ENCODE measurements around the gene PXYLP1.
A peak's percentile ranks its signal among the peaks of the same experiment; 100 is the strongest.
"Not testable (repeated sequence)": the region's sequence is repeated elsewhere in the genome, so short reads cannot be mapped to it uniquely, and the experiment has no call there.

The PXYLP1 gene

DNA sequence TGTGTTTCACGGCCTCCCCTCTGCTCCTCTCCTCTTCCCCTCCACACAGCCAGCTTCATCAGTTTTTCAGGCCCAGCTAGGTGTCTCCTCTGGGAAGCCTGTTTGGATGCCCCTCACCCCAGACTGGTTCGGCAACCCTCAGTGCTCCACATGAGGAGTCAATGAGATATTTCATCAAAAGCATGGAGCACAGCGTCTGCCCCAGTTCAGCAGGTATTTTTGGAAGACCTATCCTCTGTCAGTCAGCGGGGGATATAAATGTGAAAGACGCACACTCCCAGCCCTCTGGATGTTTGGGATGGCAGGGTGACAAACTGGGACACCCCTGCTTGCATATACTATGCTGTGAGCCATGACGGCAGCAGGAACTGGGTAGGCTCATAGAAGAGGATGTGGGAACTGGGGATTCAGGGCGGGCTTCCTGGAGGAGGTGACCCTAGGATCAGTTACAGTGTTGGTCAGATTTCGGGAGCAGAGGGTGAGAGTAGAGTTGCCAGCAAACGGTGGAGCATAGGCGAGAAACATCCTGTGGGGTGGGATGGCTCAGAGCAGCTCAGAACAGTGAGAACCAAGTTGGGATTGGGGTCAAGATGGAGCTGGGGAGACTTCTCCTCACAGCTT lies 42.9 kb downstream of the PXYLP1 start:
- no peak for DNase-seq

DNA sequence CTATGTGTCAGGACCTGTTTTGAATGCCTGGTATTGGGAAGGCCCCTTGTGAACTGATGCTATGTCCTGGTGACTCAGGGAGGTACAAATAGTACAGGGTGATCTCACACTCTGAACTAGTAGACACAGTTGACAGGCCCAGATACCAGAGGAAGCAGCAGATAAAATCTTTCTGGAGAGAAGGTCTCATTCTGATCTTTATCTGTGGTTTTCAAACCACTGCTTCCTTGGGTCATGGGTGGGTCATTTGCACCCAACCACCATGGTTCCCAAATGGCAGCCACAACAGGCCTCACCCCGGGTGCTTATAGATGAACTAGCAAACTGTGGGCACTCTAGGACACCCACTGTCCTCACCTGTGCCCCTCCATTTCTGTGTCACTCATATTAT lies 43.4 kb downstream of the PXYLP1 start:
- DNase-seq, result peak; percentile 23

DNA sequence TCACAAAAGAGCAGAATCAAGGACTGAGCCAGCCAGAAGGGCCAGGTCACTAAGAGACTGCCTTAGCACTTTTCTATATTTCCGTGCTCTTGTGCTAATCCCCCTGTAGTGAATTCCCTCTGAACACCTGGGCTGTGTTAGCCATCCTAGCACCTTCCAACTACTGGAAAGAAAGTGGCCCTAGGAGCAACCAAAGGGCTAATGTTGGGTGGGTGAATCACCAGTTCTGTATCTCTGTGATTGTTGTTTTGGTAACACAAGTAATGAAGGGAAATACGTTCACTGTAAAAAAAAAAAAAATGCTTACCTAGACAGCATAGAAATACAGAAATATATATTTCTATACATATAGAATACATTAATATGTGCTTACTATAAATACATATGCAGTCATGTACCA lies 43.9 kb downstream of the PXYLP1 start:
- no peak for DNase-seq

DNA sequence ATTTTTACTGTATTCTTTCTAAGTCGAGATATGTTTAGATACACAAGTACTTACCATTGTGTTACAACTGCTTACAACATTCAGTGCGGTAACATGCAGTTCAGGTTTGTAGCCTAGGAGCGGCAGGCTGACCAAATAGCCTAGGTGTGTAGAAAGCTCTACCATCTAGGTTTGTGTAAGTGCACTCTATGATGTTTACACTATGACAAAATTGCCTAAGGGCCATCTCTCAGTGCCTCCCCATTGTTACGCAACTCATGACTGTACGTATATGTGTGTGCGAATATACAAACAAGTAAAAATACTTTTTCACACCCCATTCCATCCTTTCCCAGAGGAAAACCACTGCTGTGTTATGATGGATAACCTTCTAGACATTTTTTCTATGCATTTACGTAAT lies 44.3 kb downstream of the PXYLP1 start:
- peak; percentile 11 for DNase-seq

DNA sequence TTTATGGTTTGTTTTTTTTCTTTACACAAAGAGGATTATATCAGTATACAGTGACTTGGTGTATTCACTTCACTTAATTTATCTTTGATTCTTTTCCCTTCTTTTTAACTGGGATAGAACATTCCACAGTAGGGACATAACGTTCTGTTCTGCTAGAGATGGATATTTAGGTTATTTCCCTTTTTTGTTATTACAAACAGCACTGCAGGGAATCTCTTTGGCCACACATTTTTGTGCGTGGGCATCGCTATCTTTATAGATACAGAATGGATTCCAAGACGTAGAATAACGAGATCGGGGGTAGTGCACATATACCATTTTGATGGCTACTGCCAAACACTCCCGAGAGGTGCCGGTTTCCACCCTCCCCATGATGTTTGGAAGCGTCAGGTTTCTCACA lies 44.8 kb downstream of the PXYLP1 start:
- DNase-seq, result no peak

DNA sequence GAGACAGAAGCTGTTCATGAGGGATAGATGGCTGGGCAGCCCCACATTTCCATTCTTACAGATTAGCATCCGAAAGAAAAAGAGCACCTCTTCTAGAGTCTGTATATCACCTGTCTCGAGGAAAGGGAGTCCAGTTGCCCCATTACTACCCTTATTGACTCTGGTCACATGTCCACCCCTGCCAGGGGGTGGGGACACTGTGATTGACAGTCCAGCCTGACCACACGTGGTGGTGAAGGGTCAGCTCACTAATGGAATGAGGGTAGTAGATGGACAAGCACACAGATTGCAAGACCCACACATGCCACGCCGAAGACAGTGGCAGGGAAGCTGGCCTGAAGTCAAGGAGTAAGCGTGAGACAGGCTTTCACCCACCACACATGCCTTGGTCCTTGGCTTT lies 45.8 kb downstream of the PXYLP1 start:
- DNase-seq, result no peak

DNA sequence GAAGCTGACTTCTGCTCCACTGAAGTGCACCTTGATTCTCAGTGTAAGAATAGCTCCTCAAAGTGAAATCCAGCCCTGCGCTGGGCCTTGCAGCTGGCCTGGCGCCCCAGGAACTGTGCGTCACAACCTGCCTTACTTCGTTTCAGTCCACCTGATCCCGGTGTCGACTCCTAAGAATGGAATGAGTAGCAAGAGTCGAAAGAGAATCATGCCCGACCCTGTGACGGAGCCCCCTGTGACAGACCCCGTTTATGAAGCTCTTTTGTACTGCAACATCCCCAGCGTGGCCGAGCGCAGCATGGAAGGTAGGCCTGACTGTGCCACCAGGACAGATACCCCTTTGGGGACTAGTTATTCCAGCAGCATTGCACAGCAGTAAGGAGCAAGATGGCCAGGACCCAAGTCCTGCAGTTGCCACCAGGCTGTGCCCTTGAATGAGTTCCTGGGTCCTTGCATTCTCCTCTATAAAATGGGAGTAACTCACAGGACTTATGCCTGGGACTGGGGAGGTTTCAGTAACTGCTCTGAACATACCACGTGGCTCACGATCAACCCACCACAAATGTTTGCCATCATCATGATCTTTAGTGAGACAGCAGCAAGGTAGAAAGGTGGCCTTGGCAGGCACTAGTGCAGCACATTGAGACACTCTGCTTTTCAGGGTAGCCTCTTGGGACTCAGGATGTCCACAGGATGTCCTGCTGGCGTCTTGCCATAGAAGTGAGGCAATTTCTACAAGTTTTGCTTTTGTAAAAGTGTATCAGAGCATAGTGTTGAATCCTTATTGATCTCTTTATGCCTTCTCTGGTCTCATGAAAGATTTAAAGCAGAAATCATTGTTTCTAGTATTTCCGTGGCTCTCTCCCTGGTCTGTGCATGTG lies 46.8 kb downstream of the PXYLP1 start:
- peak; percentile 21 for DNase-seq

DNA sequence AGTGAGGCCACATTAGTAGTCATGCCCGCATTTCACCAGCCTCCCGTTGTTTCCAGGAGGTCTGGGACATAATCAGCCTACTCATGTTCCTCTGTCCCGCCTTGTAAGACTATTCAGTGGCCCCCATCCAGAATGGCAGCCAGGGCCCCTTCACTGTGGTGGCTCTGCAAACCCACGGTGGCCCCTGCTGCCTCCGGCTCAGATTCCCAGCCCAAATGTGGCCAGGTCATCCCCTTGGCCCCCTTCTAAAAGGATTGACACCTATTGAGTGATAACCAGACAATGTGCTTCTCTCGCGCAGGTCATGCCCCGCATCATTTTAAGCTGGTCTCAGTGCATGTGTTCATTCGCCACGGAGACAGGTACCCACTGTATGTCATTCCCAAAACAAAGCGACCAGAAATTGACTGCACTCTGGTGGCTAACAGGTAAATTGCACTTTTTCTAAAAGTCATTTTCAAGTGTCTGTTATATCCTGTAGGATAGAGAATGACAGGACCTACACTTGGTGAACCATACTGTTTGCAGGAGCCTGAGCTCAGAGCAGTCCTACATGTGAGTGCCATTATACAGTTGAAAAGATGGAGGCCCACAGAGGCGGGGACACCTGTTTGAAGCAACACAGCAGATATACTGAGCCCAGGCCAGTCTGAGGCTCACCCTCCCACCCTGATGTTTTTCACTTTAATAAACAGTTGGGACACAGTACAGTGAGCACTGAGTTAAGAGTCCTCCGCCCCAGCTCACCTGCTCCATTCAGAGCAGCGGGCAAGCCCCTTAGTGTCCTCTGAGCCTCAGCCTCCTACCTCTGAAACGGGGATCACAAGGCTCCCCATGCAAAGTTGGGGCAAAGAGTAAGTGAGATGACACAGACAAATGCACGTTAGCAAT lies 47.7 kb downstream of the PXYLP1 start:
- peak; percentile 33 for DNase-seq

DNA sequence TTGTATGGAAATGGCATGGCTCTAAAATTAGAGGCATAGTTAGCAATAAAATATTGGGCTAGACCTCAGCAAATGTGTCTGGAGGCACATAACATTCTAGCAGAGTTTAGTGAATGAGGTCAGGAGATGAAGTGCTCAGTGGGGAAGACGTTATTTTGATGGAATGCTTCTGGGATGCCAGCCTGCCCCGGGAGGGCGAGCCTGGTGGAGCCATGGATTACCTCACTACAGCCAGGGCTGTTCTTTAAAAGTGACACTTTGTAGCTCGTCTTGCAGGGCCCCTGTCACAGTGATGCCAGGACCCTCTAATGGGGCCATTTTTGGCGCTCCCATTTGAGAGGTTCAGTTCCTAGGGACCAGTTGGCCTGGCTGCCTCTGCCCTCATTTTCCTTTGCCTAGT lies 48.5 kb downstream of the PXYLP1 start:
- DNase-seq, result peak; percentile 39

DNA sequence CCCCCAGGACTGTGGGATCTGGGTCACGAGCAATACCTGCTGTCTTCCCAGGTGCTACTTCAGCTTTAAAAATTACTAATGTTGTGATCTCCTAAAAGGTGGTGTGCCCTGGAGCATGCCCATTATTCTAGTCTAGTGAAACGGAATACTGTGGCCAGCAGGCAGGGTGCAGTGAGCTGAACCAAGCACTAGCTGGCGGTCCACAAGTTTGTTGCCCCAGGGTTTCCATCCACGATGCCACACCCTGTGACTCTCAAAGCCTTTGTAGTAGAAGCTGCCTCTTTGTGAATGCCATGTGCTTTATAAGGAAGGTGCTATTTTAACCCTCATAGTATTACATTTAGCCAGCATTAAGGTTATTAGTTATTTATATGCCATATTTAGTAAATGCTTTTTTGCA lies 49.1 kb downstream of the PXYLP1 start:
- no peak for DNase-seq

DNA sequence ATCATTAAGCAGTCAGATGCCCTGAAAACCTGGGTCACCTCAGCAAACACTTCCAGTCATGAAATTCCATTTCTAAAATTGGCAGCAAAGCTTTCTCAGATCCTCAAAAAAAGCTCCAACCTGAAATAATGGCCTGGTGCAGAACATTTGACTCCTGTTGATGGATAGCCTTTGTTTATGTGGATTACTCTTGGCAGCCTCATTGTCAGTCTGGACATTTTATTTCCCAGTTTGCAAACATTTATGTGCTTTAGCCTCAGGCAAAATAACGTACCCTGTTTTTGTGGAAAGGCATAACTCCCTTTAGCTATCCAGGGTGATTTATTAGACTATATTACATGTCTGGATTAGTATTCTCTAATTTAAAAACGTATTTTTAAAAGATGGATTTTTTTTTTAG lies 53.9 kb downstream of the PXYLP1 start:
- DNase-seq, result no peak

DNA sequence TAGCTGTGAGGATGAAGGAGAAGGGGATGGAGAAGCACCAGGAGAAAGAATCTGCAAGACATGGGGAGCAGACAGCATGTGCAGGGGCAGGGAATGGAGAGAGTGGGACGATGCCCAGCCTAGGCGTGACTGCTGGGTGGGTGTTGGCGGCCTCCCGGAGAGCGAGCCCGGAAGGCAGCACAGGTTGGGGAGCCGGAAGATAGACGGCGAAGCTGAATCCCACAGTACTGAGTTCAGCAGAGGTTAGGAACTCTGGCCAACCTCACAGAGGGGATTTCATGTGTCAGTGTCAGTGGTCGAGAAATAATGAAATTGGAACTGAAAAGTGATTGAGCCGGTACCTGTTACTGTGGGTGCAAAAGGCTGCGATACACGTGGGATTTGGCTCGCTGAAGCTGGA lies 55.2 kb downstream of the PXYLP1 start:
- no peak for DNase-seq

DNA sequence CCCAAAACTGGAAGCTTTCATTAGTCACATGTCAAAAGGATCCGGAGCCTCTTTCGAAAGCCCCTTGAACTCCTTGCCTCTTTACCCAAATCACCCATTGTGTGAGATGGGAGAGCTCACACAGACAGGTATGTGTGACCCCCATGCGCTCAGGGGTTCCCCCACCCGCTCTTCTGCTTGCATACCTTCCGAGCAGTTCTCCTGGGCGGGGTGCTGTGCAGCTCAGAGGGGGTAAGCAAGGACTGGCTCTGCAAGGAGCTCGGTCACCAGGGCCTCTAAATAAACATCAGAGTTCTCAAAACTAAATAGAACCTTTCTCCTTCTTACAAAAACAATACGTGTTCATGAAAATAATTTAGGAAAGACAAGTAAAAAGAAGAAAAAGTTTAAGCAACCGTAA lies 55.7 kb downstream of the PXYLP1 start:
- DNase-seq, result no peak

DNA sequence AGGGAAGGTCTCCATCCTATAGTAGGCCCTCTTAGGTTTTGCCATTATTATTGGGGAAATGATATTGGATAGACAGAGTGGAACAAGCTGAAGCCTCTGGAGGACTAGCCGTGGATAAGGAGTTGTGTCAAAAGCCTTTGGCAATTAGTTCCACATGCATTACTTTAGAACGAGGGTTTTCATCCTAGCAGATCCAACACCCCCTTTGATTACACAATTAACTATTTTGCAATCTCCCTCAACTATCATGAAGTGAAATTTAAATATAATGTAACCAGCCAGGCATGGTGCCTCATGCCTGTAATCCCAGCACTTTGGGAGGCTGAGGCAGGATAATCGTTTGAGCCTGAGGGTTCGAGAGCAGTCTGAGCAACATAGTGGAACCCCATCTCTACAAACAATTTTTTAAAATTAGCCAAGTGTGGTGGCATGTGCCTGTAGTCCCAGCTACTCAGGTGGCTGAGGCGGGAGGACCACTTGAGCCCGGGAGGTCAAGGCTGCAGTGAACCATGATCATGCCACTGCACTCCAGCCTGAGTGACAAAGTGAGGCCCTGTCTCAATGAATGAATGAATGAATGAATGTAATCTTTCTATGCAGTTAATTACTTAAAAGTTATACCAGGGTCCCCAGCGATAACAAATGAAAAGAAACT lies 56.8 kb downstream of the PXYLP1 start:
- DNase-seq, result no peak

DNA sequence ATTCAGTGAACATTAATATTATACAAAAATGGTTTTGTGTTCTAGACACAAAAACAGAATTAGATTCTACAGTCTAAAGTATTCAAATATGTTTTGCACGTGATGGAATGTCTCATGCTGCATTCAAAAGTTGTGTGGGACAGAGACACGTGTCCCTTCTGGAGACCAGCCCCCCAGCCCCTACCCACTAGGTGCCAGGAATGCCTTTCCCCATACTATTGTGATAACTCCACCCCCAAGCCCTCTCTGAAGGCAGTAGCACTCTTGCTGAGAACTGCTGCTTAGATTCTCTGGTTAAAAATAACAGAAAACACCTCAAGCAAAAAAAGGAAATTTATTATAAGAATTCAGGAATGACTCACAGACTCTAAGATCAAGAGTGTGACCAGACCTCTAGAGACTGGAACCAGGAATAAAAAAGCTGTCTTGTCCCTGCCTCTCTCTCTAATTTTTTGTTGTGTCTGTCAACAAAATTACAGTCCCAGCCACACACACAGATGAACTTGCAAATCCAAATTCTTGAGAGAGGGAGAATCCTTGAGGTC lies 57.7 kb downstream of the PXYLP1 start:
- DNase-seq, result no peak

DNA sequence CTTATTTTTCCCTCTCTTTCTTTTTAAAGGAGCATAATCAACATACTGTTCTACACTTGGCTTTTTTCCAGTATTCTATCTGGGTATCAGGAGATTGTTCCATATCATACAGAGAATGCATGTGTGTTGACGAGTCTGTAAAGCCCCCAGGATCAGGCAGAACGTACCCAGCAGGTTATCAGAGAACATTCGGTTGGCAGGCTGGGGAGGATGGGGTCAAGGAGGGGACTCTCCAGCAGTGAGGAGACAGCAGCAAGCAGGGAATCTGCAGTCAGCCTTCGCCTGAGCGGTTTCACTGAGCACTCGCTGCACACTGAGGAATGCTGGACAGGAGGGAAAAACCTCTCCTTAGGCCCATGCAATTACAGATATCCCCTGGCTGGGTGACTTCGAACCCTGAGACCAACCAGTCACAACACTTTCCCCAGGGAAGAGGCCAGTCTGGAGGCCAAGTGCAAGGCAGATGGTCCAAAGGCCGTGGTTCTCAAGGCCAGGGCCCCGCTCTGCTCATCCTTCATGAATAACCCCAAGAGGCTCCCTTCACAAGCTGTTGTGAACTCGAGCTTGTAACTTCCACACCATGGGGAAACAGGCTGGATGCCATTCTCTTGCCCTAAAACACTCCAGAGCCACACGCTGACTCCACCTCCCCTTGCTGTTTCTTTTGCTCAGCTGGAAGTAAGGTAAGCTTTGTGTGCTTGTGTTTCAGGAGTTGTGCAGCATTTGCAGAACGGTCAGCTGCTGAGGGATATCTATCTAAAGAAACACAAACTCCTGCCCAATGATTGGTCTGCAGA lies 60.1 kb downstream of the PXYLP1 start:
- no peak for DNase-seq

DNA sequence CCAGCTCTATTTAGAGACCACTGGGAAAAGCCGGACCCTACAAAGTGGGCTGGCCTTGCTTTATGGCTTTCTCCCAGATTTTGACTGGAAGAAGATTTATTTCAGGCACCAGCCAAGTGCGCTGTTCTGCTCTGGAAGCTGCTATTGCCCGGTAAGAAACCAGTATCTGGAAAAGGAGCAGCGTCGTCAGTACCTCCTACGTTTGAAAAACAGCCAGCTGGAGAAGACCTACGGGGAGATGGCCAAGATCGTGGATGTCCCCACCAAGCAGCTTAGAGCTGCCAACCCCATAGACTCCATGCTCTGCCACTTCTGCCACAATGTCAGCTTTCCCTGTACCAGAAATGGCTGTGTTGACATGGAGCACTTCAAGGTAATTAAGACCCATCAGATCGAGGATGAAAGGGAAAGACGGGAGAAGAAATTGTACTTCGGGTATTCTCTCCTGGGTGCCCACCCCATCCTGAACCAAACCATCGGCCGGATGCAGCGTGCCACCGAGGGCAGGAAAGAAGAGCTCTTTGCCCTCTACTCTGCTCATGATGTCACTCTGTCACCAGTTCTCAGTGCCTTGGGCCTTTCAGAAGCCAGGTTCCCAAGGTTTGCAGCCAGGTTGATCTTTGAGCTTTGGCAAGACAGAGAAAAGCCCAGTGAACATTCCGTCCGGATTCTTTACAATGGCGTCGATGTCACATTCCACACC lies 60.9 kb downstream of the PXYLP1 start:
- no peak for DNase-seq

DNA sequence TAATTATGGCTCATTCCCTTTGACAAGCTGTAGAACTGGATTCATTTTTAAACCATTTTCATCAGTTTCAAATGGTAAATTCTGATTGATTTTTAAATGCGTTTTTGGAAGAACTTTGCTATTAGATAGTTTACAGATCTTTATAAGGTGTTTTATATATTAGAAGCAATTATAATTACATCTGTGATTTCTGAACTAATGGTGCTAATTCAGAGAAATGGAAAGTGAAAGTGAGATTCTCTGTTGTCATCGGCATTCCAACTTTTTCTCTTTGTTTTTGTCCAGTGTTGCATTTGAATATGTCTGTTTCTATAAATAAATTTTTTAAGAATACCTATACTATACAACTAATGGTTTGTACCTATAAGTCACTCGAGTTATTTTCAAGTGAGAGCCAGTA lies 62.7 kb downstream of the PXYLP1 start:
- DNase-seq, result no peak

DNA sequence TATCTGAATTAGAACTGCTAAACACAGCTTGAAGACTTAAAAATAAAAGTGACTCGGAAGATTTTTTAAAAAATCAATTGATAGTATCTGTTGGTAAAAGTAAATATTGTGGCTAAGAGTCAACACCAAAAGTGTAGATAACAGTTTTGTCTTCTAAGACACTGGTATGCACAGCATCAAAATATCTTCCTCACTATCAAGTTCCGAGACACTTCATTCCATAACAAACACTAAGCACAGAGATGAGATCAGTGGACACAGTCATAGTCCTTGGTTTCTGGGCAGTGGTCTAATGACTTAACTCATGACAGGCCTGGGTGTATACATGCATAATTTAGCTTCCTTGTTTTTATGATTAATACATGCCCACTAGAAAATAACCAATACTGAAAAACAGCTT lies 63.2 kb downstream of the PXYLP1 start:
- peak; percentile 45 for DNase-seq

DNA sequence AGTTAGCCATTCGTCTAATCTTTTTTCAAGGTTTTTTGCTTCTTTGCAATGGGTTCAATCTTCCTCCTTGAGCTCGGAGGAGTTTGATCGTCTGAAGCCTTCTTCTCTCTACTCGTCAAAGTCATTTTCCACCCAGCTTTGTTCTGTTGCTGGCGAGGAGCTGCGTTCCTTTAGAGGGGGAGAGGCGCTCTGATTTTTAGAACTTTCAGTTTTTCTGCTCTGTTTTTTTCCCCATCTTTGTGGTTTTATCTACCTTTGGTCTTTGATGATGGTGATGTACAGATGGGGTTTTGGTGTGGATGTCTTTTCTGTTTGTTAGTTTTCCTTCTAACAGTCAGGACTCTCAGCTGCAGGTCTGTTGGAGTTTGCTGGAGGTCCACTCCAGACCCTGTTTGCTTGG lies 68.8 kb downstream of the PXYLP1 start:
- not testable (repeated sequence) for DNase-seq

All from fibroblast of upper back skin (primary cell).